Measurements from ENCODE around the gene ZFP92.
"Not testable (repeated sequence)": the region's sequence is repeated elsewhere in the genome, so short reads cannot be mapped to it uniquely, and the experiment has no call there.

Gene ZFP92

DNA sequence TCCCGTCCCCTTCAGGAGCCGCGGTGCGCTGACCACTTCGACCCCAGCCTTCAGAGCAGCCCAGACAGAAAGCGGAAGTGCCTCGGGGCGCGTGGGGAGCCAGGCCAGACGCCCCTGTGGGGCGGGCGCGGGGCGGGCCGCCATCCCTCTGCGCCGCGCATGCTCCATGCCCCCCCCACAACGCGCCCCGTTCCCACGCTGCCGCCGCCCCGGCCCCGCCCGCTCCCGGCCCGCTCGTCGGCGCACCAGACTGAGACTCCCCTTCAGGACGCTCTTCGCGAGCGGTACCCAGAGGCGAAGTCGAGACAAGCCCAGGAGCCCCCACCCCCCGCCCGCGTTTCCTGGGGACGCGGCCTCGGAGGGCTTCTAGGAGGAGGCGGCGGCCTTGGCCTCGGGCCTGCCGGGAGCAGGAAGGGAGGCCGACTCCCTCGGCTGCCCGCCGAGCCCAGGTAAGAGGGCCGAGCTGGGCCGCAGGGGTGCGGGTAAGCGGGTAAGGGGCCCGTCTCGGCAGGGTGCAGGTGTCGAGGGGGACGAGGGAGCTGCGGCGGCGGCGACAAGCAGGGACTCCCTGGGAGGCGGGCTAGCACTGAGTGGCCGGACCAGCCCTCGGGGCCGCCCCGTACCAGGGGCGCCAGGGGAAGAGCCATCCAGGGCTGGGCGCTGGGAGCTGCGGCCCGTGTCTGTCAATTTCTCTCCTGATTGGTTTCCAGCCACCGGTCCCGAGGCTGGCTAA is at the start of gene ZFP92:
ZFP92 (plus strand) TSS at position 218 of the 733 bp plus-strand sequence. CDS start 6,851 bp downstream, outside the sequence.
- FAIRE-seq, result no peak

- no peak for FAIRE-seq
Observed at GRCh38 chrX:153361781-153362397, 49.4 kb upstream of the ZFP92 start.

DNA sequence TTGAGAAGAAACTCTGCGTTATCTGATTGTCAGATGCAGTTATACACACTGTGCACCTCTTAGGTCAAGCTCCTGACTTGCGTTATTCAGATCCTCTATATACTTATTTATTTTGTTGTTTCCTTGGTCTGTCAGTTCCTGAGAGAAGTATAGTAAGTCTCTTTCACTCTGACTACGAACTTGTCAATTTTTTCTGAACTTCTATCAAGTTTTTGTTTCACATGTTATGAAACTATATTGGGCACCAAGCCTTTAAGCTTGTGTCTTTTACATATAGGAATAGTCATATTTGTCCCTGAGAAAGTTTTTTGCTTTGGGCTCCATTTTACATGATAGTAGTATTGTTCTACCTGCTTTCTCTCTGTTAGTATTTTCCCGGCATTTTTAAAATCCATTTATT is 45.6 kb upstream of the ZFP92 start:
- FAIRE-seq, result no peak

DNA sequence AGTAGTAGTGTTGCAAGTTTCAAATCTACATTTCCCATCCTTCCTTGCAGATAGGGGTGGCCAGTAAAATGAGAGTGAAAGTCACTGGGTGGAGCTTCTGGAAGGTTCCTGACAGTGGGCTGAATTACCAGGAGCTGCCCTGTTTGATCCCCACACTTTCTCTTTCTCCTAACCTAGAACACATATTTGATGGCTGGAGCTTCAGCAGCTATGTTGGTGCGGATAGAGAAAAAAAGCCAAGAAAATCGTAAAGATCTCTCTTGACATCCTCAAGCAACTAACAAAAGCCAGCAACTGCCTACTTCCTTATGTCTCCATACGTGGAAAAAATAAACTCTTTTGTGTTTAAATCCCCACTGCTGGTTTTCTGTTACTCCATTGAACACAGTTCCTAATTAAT is 45.2 kb upstream of the ZFP92 start:
- no peak for FAIRE-seq

DNA sequence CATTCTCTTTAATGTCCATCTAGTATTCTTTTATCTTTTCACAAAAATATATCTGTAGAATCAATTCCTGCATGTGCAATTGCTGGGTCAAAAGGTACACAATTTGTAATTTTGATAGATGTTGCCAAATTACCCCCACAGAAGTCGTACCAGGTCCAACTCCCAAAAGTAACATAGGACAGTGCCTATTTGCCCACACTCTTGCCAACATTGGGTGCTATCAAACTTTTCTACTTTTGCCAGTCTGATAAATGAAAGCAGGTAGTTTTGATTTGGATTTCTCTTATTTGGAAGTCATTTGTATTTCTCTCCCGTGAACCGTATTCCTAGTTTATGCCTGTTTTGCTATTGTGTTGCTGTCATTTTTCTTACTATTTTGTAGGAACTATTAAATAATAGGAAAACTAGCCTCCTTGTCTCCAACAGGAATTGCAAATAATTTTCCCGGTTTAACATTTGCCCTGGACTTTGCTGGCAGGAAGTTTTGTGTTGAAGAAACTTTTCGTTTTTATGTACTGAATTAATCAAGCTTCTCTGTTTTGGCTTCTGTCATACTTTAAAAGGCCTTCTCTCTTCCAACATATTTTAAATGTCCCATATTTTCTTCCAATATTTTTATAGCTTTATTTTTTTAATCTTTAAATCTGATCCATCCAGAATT is 44.3 kb upstream of the ZFP92 start:
- FAIRE-seq, result no peak

DNA sequence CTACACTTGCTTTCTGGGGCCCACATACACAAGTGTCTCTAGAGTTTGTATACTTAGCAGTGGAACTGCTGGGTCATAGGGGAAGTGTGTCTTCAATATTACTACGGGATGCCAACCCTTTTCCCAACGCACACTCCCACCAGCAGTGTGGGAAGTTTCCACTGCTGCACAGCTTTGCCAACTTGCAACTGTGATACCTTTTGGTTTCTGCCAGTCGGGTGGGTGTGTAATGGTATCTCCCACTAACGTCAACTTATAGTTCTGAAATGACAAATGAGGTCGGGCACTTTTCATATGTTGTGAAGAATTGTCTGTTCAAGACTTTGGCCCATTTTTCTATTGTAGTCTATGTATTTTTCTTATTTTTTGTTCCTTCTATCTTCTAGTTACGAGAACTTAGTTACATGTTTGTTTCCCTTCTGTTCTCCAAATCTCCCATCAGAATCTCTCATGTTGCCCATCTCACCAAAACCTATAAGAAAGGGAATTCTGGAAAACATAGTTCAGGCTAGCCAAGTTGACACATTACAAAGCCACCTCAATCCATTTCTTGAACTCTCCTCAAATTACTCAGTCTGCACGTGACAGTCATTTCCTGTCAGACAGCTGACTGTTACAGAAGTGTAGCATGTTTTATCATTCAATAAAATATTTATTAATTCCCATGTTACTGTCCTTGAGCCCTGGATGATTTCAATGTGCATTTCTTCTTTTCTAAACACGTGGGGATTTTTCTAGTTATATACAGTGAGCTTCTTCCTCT is 40.8 kb upstream of the ZFP92 start:
- FAIRE-seq, result no peak

GRCh38 chrX:153371256-153371655 is 40.0 kb upstream of the ZFP92 start:
- no peak for FAIRE-seq

GRCh38 chrX:153372949-153373348 is 38.3 kb upstream of the ZFP92 start:
- no peak for FAIRE-seq

DNA sequence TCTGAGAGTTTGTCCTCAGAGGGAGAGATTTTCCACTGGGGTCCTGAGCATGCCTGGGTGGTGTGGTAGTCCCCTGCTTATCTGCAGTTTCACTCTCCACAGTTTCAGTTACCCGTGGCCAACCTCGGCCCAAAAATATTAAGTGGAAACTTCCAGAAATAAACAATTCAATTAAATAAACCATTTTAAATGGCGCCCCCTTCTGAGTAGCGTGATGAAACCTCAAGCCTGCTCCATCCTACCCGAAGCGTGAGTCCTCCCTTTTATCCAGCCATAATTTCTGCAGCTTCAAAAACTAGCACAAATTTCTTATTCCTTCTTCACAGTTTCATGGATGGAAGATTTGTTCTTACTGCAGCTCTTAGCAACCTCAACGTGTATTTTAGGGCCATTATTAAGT is 36.8 kb upstream of the ZFP92 start:
- FAIRE-seq, result no peak

DNA sequence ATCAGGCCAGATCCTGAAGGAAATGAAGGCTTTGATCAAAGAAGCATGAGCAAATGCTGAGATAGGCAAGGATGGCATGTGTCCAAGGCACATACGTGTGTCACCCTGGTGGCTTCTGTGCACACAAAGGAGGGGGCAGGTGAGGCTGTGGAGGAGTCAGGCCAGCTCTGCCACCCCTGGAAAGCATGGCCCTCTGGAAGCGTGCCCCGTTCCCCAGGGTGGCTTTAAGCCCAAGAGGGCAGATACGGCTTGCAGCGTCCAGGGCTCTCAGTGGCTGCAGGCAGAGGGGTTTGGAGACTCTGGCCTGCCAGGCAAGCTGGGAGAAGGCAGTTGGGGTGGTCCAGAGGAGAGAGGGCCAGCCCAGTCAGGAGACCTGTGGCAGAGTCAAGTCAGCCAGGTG is 35.7 kb upstream of the ZFP92 start:
- no peak for FAIRE-seq

GRCh38 chrX:153377727-153378126 is 33.5 kb upstream of the ZFP92 start:
- FAIRE-seq, result no peak

DNA sequence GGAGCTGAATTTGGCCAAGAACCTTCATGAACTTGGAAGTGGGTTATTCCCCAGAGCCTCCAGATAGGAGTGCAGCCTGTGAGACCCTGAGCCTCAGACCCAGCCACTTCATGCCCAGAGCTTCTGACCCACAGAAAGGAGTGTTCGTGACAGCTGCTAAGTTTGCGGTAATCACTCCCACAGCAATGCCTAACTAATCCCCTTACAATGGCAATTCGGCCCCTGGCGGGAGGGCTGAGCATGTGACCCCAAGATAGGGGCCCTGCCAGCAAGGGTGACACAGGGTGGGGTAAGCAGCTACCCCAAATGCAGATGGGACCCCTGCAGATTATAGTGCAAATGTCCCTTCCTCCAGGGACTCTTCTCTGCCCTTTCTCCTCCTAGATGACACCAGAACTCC is 32.7 kb upstream of the ZFP92 start:
- no peak for FAIRE-seq

- FAIRE-seq, result no peak
Observed at GRCh38 chrX:153379508-153379907, 31.8 kb upstream of the ZFP92 start.

DNA sequence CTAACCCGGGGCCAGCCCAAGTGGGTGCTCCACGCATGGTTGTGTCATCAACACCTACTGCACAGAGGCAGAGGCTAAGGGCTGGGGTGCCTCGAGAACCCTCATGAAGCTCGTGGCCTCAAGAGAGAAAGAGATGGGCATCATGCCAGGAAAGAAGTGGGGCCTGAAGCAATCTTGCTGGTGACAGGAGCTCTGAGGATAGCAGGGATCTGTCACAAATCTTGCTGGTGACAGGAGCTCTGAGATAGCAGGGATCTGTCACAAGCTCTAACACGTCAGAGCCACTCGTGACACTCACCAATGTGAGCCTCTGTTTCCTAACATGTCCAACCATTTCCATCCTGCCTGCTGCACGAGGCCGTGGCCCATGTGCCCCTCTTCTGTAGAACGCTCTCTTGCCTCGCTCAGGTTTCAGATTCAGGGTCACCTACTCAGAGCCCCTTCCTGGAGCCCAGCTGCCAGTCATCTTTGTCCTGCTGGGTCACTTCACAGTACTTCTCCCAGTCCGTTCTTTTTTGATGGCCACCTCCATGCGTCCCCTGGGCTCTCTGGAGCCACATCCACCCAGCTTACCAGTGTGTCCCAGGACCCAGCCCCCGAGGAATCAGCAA is 31.2 kb upstream of the ZFP92 start:
- no peak for FAIRE-seq

GRCh38 chrX:153380691-153381090 is 30.6 kb upstream of the ZFP92 start:
- FAIRE-seq, result no peak

- no peak for FAIRE-seq
Observed at GRCh38 chrX:153381684-153382532, 29.4 kb upstream of the ZFP92 start.

- no peak for FAIRE-seq
Observed at GRCh38 chrX:153382563-153383482, 28.4 kb upstream of the ZFP92 start.

GRCh38 chrX:153384390-153384789 is 26.9 kb upstream of the ZFP92 start:
- FAIRE-seq, result no peak

- not testable (repeated sequence) for FAIRE-seq
Observed at GRCh38 chrX:153384973-153385372, 26.3 kb upstream of the ZFP92 start.

DNA sequence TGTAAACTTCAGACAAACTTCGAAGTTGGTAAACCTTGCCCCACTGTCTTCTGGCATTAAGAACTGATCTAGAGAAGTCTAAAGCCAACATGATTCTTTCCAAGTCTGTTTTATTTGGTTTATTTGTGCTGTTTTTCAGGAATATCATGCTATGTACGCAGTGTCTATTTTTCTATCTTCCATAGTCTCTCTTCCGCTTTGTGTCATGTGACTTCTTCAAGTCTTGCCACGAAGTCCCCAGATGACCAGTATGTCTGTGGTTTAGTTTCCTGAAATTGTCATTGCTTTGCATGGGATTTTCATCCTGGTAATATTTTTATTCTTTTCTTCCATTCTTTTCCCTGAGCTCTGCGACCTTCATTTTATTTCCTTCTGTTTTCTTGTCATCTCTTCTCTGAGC is 25.2 kb upstream of the ZFP92 start:
- FAIRE-seq, result no peak

DNA sequence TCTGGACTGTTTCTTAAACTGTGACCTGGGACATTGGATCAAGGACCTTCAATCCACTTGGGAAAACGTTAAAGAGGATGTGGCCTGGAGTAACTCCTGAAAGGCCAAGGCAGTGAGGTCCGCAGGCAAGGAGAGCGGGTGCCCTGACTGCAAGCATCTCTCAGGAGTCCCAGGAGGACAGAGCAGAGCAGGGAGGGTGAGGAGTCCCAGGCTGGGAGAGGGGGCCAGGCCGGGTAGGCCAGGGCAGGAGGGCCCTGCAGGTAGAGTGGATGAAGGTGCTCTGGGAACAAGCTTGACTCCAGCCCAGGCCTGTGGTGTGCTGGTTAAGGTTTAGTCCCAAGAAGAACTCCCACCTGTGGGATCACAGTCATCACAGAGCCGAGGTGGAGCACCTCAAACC is 23.9 kb upstream of the ZFP92 start:
- no peak for FAIRE-seq

All from TTC549 (cell line).